Mammary epithelial cell (primary cell): ENCODE results near the gene CDC16.

Experiments
- CTCF ChIP-seq, 2 donors: IDR thresholded peaks in 1 of 2; conservative IDR thresholded peaks in 1 of 2; 2 replicates each; pipeline ENCODE4 v1.5.1; 2011 to 2012; ENCODE audit warnings: inconsistent platforms in 2 of 2, low read length in 2 of 2, mild to moderate bottlenecking in 2 of 2, control low read depth in 1 of 2, low read depth in 1 of 2; ENCODE audit not compliant: insufficient read depth in 1 of 2; ENCODE audit errors: extremely low read depth in 1 of 2
- EZH2 ChIP-seq: IDR thresholded peaks from 2 replicates; pipeline ENCODE4 v1.6.1; 2012; ENCODE audit warnings: low read length, inconsistent platforms, borderline replicate concordance

- TF ChIP-seq CTCF (conservative IDR thresholded peaks at IDR 0.05 in 1 of 2, IDR thresholded peaks at IDR 0.05 in 1 of 2; ENCODE audit: extremely low read depth in 1 of 2, insufficient read depth in 1 of 2, low read depth in 1 of 2, low read length in 2 of 2) (no peak), EZH2 (no peak)
Observed at GRCh38 chr13:114298866-114299265, 64.2 kb downstream of the CDC16 start.
